ENCODE measurements around the gene TFRC.

GRCh38 chr3:196054661-196055060, 27.2 kb downstream of the TFRC start:
- TF ChIP-seq CTCF (conservative IDR thresholded peaks at IDR 0.05 in 1 of 2, IDR thresholded peaks at IDR 0.05 in 1 of 2; ENCODE audit: extremely low read depth in 1 of 2, insufficient read depth in 1 of 2, low read depth in 1 of 2, low read length in 2 of 2), result no peak
- no peak for TF ChIP-seq EZH2 (IDR thresholded peaks at IDR 0.05; ENCODE audit: borderline replicate concordance, low read length)
